Measurements from ENCODE around the gene TIAM2. TPM values are rescaled to one million over a fixed set of nuclear protein-coding genes. Genes with fewer than 3 reads are reported as not detected.

Gene TIAM2
- total and polyA plus RNA-seq, 10 of the 15 experiments (the other 5 are each of a cell fraction or from before 2014, with no cell fraction given), result 1.1 to 10.5 (median 2.3) TPM

- H2AFZ ChIP-seq (ENCODE audit: control insufficient read depth, low read depth, low read length), result no peak overlapping the region
- no TSS peak for BruUV-seq (replicated peaks)
- no peak overlapping the region for H3K27ac ChIP-seq (ENCODE audit: control insufficient read depth, insufficient read depth)
- ChIA-PET RAD21 (ENCODE audit: unreplicated experiment) (no interaction called here), POLR2A (no interaction called here), CTCF (interaction anchor here (0.6 kb wide), 1 partner anchor 32 kb away, joined by 3 read pairs; no protein-coding TSS in a partner anchor), SMC1A (ENCODE audit: uncharacterized antibody, unreplicated experiment) (interaction anchor here (0.8 kb wide), 1 partner anchor 66 kb away, joined by 3 read pairs; no protein-coding TSS in a partner anchor)
- H3K9me3 ChIP-seq (replicated peaks; ENCODE audit: control insufficient read depth, insufficient read depth, low read length), result no peaks in the 10 kb centered on the region
- ATAC-seq (peak; percentile 35), DNase-seq (ENCODE audit: low read depth, low spot score) (no peak), FAIRE-seq (no peak)
- intact Hi-C loops (cut with micrococcal nuclease; ENCODE audit: unreplicated experiment) (no loop called here), in situ Hi-C loops (cut with MboI) (no loop called here)
- no peaks in the 10 kb centered on the region for H3K27me3 ChIP-seq (replicated peaks in 1 of 2; ENCODE audit: control insufficient read depth in 2 of 2, insufficient read depth in 2 of 2, low read length in 1 of 2)
- H3K4me3 ChIP-seq, result no peak overlapping the region
- no peaks in the 10 kb centered on the region for H3K36me3 ChIP-seq (ENCODE audit: control insufficient read depth in 2 of 2, insufficient read depth in 2 of 2, low read length in 1 of 2)
- no peak overlapping the region for H3K4me2 ChIP-seq (ENCODE audit: control insufficient read depth, insufficient read depth)
- H3K4me1 ChIP-seq (ENCODE audit: control insufficient read depth, insufficient read depth, low read length), result no peaks in the 10 kb centered on the region; the same call in 1 of the 2 replicates
- WGBS (ENCODE audit: insufficient coverage, insufficient replicate concordance, low lambda C conversion rate, missing lambda C conversion rate), result 62% methylated on average over 7 of the region's 7 CpGs
- H3K79me2 ChIP-seq (ENCODE audit: control insufficient read depth, insufficient read depth, low read length), result no peaks in the 10 kb centered on the region
- H4K20me1 ChIP-seq (ENCODE audit: control insufficient read depth, insufficient read depth), result no peaks in the 10 kb centered on the region
- no peak overlapping the region for H3K9ac ChIP-seq (ENCODE audit: control insufficient read depth, insufficient read depth, low read length)
- 0 out of 6 replicates have a peak, but pooled peaks of 1 of the 3 experiments have one; percentile 6 for TF ChIP-seq CTCF (IDR thresholded peaks at IDR 0.05 in 2 of 3, conservative IDR thresholded peaks at IDR 0.05 in 1 of 3; ENCODE audit: control insufficient read depth in 2 of 3, extremely low read depth in 1 of 3, insufficient read depth in 1 of 3, low read depth in 3 of 3, low read length in 3 of 3)
- TF ChIP-seq TCF7 (IDR thresholded peaks at IDR 0.05; ENCODE audit: borderline replicate concordance), result no peak
- no peak for TF ChIP-seq MEF2A (IDR thresholded peaks at IDR 0.05; ENCODE audit: insufficient read depth, low read depth, low read length)
- TF ChIP-seq ZNF24 (IDR thresholded peaks at IDR 0.05), result no peak
Measured at GRCh38 chr6:155003476-155003875, 8.4 kb downstream of the TIAM2 start.

- CTCF ChIA-PET, result no interaction called here
- in situ Hi-C loops (cut with MboI), result no loop called here
- H3K36me3 ChIP-seq (ENCODE audit: control insufficient read depth in 2 of 2, insufficient read depth in 2 of 2, low read length in 1 of 2), result no peaks in the 10 kb centered on the region
Measured at GRCh38 chr6:155004017-155004416, 8.9 kb downstream of the TIAM2 start.

More at GRCh38 chr6:155004017-155004416, 8.9 kb downstream of the TIAM2 start:
- intact Hi-C loops (cut with micrococcal nuclease; ENCODE audit: unreplicated experiment), result no loop called here
- ChIA-PET RAD21 (ENCODE audit: unreplicated experiment) (no interaction called here), SMC1A (ENCODE audit: uncharacterized antibody, unreplicated experiment) (interaction anchor here (0.8 kb wide), 1 partner anchor 65 kb away, joined by 3 read pairs; no protein-coding TSS in a partner anchor), POLR2A (no interaction called here)
- ATAC-seq (peak; percentile 34), FAIRE-seq (no peak), DNase-seq (ENCODE audit: low read depth, low spot score) (no peak)
- no peak overlapping the region for H3K27ac ChIP-seq (ENCODE audit: control insufficient read depth, insufficient read depth)
- no TSS peak for BruUV-seq (replicated peaks)
- no peaks in the 10 kb centered on the region for H3K9me3 ChIP-seq (replicated peaks; ENCODE audit: control insufficient read depth, insufficient read depth, low read length)
- no peaks in the 10 kb centered on the region for H4K20me1 ChIP-seq (ENCODE audit: control insufficient read depth, insufficient read depth)
- no peaks in the 10 kb centered on the region for H3K27me3 ChIP-seq (replicated peaks in 1 of 2; ENCODE audit: control insufficient read depth in 2 of 2, insufficient read depth in 2 of 2, low read length in 1 of 2)
- no peaks in the 10 kb centered on the region; the same call in 1 of the 2 replicates for H3K4me1 ChIP-seq (ENCODE audit: control insufficient read depth, insufficient read depth, low read length)
- H3K9ac ChIP-seq (ENCODE audit: control insufficient read depth, insufficient read depth, low read length), result no peak overlapping the region
- no peak overlapping the region for H2AFZ ChIP-seq (ENCODE audit: control insufficient read depth, low read depth, low read length)
- no peak overlapping the region for H3K4me3 ChIP-seq
- WGBS (ENCODE audit: insufficient coverage, insufficient replicate concordance, low lambda C conversion rate, missing lambda C conversion rate), result 19% methylated on average over 3 of the region's 3 CpGs
- no peak overlapping the region for H3K4me2 ChIP-seq (ENCODE audit: control insufficient read depth, insufficient read depth)
- no peaks in the 10 kb centered on the region for H3K79me2 ChIP-seq (ENCODE audit: control insufficient read depth, insufficient read depth, low read length)
- TF ChIP-seq TARDBP (IDR thresholded peaks at IDR 0.05; ENCODE audit: borderline replicate concordance) (no peak), BHLHE40 (IDR thresholded peaks at IDR 0.05; ENCODE audit: borderline replicate concordance in 1 of 2, low read depth in 2 of 2, low read length in 1 of 2) (0 out of 4 replicates have a peak, but pooled peaks of 1 of the 2 experiments have one; percentile 21), CREM (IDR thresholded peaks at IDR 0.05; ENCODE audit: low read depth) (no peak)

Data from GM12878 (cell line).